ENCODE data around the gene NAMPT. TPM values are rescaled to one million over a fixed set of nuclear protein-coding genes. Genes with fewer than 3 reads are reported as not detected.

The NAMPT gene
- total RNA-seq, 4 donors from 2014 or later, result 60.5 to 299 (median 121) TPM

DNA sequence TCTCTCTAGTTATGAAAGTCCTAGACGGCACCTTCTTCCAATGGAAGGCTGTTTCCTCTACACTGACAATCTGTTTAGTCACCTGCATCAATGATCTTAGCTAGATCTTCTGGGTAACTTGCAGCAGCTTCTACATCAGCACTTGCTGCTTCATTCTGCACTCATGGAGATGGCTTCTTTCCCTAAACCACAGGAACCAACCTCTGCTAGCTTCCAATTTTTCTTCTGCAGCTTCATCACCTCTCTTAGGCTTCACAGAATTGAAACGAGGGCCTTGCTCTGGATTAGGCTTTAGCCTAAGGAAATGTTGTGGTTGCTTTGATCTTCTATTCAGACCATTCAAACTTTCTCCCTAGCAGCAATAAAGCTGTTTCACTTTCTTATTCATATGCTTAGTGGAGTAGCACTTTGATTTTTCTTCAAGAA is 24.6 kb downstream of the NAMPT start:
- Histone ChIP-seq H3K4me1 (no peaks in the 10 kb centered on the region), H3K27me3 (no peaks in the 10 kb centered on the region), H3K4me3 (replicated peaks in 1 of 3) (no peak overlapping the region), H3K9me3 (no peaks in the 10 kb centered on the region), H3K27ac (no peak overlapping the region), H3K36me3 (peaks cover 9 to 23% of the 10 kb centered on the region in 2 donors)
- WGBS, 2 donors, result 75 to 92% methylated on average over 2 of the region's 2 CpGs
- TF ChIP-seq, protein P1, sequence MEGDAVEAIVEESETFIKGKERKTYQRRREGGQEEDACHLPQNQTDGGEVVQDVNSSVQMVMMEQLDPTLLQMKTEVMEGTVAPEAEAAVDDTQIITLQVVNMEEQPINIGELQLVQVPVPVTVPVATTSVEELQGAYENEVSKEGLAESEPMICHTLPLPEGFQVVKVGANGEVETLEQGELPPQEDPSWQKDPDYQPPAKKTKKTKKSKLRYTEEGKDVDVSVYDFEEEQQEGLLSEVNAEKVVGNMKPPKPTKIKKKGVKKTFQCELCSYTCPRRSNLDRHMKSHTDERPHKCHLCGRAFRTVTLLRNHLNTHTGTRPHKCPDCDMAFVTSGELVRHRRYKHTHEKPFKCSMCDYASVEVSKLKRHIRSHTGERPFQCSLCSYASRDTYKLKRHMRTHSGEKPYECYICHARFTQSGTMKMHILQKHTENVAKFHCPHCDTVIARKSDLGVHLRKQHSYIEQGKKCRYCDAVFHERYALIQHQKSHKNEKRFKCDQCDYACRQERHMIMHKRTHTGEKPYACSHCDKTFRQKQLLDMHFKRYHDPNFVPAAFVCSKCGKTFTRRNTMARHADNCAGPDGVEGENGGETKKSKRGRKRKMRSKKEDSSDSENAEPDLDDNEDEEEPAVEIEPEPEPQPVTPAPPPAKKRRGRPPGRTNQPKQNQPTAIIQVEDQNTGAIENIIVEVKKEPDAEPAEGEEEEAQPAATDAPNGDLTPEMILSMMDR (IDR thresholded peaks at IDR 0.05), result no peak
- TF ChIP-seq POLR2A (IDR thresholded peaks at IDR 0.05), result no peak
- DNase-seq, result no peak
- intact Hi-C loops (cut with DNase I), result no loop called here

DNA sequence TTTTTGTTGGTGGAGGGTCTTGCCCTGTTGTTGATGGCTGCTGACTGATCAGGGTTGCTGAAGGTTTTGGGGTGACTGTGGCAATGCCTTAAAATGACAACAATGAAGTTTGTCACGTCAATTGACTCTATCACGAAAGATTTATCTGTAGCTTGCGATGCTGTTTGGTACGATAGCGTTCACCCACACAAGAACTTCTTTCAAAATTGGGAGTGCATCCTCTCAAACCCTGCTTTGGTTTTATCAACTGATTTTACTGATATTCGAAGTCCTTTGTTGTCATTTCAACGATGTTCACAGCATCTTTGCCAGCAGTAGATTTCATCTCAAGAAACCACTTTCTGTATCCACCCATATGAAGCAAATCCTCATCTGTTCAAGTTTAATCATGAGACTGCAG is 26.0 kb downstream of the NAMPT start:
- no peak for TF ChIP-seq POLR2A (IDR thresholded peaks at IDR 0.05)
- TF ChIP-seq, protein P1 (IDR thresholded peaks at IDR 0.05), result no peak
- Histone ChIP-seq H3K4me3 (replicated peaks in 1 of 3) (no peak overlapping the region), H3K9me3 (no peaks in the 10 kb centered on the region), H3K4me1 (no peaks in the 10 kb centered on the region), H3K27me3 (no peaks in the 10 kb centered on the region), H3K36me3 (peaks cover 9 to 16% of the 10 kb centered on the region in 2 donors), H3K27ac (no peak overlapping the region)
- WGBS, 2 donors, result 82 to 90% methylated on average over 7 of the region's 7 CpGs
- intact Hi-C loops (cut with DNase I), result no loop called here
- no peak for DNase-seq

DNA sequence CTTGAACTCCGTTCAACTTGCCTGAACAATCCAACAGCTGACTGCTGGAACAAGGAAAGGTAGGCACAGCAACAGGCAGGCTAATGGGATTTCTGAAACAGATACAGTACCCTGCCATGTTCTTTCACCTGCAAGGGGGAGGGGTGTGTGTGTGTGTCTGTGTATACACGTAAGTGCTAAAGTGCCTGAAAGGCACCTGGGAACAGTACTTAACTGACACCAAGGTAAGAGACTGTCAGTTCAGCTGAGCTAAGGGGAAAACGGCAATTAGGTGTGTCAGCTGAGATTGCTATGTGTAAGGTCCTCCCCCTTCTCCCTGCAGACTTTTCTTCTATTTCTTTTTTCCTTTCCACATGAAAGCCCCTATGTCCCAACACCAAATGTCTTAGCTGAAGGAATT is 27.0 kb downstream of the NAMPT start:
- 78 to 84% methylated on average over 3 of the region's 3 CpGs for WGBS, 2 donors
- no peak for TF ChIP-seq POLR2A (IDR thresholded peaks at IDR 0.05)
- TF ChIP-seq, protein P1 (IDR thresholded peaks at IDR 0.05), result no peak
- DNase-seq, result no peak
- intact Hi-C loops (cut with DNase I), result no loop called here
- Histone ChIP-seq H3K27ac (no peak overlapping the region), H3K9me3 (no peaks in the 10 kb centered on the region), H3K27me3 (no peaks in the 10 kb centered on the region), H3K4me3 (replicated peaks in 1 of 3) (no peak overlapping the region), H3K4me1 (no peaks in the 10 kb centered on the region), H3K36me3 (peaks cover 9 to 21% of the 10 kb centered on the region in 2 donors)

DNA sequence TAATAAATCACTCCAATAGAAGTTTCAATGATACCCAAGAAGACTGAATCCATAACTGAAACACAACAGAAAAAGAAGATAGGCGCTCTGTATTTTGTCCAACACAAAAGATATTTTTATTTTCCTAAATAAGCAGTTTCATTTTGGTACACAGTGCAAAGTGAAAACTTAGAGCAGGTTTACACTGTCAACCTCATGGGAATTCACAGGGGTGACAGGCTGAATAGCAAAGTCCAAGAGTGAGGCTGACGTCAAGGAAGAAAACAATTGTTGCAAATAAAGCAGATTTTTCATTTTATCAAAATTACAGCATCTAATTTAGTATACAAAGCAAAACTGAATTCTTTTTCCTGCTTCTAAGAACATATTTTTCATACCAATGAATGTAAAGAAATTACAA is 28.6 kb downstream of the NAMPT start:
- TF ChIP-seq, protein P1 (IDR thresholded peaks at IDR 0.05), result no peak
- no peak for TF ChIP-seq POLR2A (IDR thresholded peaks at IDR 0.05)
- H3K27me3 ChIP-seq, result no peaks in the 10 kb centered on the region
- H3K4me3 ChIP-seq (replicated peaks in 1 of 3), result no peak overlapping the region
- H3K4me1 ChIP-seq, result no peaks in the 10 kb centered on the region
- intact Hi-C loops (cut with DNase I), result no loop called here
- no peak for DNase-seq
- no peaks in the 10 kb centered on the region for H3K9me3 ChIP-seq
- peaks cover 16 to 23% of the 10 kb centered on the region in 2 donors for H3K36me3 ChIP-seq
- WGBS, 2 donors, result 89 to 92% methylated on average over 2 of the region's 2 CpGs
- H3K27ac ChIP-seq, result no peak overlapping the region

DNA sequence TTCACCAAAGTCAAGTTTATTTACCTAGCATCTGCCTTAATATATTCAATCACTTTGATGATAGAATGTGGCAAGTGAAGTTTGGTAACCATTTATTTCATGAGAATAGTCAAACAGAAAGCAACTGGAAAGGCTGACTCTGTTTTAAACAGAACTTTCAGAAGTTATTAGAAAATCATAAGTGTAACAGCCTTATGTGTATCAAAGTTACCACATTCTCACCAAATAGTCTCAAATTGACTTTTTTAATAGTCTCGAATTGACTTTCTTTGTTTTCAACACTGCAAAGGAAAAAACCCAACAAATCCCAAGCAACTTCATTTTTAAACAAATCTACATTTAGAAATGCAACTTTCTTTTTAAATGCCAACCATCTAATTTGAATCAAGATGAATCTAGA is 29.5 kb downstream of the NAMPT start:
- DNase-seq, result no peak
- 85 to 95% methylated on average over 1 of the region's 1 CpG for WGBS, 2 donors
- H3K27me3 ChIP-seq, result no peaks in the 10 kb centered on the region
- no peak overlapping the region for H3K27ac ChIP-seq
- peaks cover 11 to 23% of the 10 kb centered on the region in 2 donors for H3K36me3 ChIP-seq
- no peak for TF ChIP-seq POLR2A (IDR thresholded peaks at IDR 0.05)
- TF ChIP-seq, protein P1 (IDR thresholded peaks at IDR 0.05), result no peak
- H3K4me1 ChIP-seq, result no peaks in the 10 kb centered on the region
- no peak overlapping the region for H3K4me3 ChIP-seq (replicated peaks in 1 of 3)
- intact Hi-C loops (cut with DNase I), result no loop called here
- H3K9me3 ChIP-seq, result no peaks in the 10 kb centered on the region

All from thyroid gland (tissue), 4 donors.